ENCODE measurements around the gene FBF1.
"Not testable (repeated sequence)": the region's sequence is repeated elsewhere in the genome, so short reads cannot be mapped to it uniquely, and the experiment has no call there.

FBF1 gene, protein sequence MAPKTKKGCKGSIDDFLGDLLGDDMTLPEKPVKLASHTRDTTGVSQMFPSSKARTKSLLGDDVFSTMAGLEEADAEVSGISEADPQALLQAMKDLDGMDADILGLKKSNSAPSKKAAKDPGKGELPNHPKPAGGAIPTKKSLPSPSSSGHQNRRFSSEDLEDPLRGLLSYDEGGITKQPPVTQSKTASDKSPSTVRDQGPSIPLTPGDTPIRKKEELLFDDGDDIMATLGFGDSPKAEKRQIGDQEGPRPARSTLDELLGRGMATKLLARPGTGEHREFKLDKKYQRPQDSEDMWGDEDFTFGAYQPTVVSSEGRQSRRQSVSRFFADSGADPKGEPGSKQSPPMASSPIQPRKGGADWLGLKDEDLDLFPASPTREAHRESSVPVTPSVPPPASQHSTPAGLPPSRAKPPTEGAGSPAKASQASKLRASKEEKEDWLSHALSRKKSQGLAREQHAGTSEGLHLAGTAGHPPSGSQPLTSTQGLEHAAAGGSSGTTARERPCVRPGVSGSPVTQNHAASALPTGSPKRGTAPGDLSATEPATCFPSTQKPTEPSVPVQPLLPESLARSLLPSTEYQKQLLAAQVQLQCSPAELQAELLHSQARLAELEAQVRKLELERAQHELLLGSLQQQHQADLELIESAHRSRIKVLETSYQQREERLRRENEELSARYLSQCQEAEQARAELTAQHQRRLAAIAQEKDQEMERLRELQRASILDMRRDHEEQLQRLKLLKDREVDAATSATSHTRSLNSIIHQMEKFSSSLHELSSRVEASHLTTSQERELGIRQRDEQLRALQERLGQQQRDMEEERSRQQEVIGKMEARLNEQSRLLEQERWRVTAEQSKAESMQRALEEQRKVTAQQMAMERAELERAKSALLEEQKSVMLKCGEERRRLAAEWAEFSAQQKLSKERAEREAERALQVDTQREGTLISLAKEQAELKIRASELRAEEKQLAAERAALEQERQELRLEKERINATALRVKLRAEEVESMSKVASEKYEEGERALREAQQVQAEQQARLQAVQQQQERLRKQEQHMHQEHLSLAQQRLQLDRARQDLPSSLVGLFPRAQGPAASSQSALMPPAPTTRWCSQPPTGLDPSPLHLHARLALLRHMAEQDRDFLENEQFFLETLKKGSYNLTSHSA

DNA sequence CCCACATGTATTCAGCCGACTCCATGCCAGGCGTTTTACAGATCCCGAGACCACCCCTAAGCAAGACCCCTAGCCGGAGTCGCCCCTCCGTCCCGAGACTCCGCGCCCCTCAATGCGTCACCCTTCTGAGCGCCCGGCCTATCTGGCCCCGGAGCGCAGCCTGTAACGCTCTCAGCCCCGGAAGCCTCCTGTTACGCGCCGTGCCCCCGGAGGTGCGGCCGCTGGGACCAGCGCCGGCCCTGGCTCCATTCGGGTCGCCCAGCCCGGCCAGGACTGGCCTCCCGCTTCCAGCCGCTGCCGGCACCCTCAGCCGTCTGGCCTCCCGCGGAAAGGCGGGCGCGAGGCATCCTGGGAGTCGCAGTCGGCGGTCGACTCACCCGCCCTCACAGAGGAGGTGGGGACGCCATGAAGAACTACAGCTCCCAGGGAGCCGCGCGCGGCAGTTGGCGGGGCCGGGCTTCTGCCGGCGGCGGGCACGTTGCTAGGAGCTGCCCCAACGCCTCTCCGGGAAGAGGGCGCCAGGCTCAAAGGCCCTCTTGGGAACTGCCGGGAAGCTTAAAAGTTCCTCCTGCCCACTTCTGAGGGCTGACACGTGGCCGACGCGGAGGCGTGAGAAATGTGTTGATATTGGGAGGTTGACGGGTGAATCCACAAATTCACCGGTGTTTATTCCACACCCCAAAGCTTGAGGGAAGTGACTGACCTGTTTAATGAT is at the start of gene FBF1:
Gene FBF1, minus strand, starts transcription at position 316 of the 715 bp plus-strand sequence. CDS start 2,893 bp downstream, outside the sequence.
- peak; percentile 81 to 96 for DNase-seq

DNA sequence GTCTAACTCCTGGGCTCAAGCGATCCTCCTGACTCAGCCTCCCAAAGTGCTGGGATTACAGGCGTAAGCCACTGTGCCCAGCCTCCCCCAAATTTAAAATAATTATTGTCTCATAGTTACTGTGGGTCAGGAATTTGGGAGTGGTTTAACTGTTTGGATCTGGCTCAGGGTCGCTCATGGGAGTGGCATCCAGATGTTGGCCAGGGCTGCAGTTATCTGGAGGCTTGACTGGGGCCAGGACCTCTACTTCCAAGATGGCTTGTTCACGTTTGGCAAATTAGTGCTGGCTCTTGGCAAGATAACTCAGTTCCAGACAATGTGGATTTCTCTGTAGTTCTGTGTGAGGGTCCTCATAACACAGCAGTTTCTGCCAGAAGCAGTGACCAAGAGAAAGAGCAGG is 46.2 kb upstream of the FBF1 start:
- DNase-seq: no peak

DNA sequence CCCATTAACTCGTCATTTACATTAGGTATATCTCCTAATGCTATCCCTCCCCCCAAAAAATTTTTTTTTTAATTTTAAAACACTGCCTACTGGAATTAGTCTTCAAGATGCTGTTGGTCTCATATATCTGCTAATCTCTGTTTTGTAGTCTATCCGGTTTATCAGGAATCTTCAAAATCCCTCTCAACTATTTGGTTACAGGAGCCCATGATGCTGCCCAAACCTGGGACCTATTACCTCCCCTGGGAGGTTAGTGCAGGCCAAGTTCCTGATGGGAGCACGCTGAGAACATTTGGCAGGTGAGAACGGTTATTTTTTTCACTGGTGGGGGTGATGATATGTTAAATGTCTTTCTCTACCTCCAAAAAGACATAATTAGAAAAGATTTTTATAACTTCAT is 45.1 kb upstream of the FBF1 start:
- DNase-seq: no peak

DNA sequence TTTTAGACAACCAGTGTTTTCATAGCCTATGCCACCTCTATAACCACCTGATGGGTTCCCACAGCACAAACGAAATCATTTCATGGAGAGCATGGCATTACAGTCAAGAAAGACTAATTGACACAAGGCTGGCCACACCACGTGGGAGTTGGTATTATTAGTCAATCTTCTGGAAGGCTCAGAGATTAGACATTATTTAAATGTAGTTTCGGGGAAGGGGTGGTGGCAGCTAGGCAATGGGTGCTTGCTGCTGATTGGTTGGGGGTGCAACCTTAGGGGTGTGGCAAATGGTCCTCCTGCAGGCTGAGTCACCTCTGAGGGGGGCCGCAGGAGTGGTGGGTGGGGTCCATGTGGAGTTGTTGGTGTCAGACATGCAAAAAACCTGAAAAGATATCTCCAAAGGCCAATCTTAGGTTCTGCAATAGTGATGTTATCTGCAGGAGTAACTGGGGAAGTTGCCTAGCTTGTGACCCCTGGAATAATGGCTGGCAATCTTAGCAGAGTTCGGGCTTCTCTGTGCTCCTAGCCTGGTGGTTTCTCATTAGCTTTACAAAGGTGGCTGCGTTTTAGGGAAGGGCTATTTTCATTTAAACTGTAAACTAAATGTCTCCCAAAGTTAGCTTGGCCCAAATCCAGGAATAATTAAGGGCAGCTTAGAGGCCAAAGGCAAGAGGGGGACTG is 42.8 kb upstream of the FBF1 start:
- no peak for DNase-seq

DNA sequence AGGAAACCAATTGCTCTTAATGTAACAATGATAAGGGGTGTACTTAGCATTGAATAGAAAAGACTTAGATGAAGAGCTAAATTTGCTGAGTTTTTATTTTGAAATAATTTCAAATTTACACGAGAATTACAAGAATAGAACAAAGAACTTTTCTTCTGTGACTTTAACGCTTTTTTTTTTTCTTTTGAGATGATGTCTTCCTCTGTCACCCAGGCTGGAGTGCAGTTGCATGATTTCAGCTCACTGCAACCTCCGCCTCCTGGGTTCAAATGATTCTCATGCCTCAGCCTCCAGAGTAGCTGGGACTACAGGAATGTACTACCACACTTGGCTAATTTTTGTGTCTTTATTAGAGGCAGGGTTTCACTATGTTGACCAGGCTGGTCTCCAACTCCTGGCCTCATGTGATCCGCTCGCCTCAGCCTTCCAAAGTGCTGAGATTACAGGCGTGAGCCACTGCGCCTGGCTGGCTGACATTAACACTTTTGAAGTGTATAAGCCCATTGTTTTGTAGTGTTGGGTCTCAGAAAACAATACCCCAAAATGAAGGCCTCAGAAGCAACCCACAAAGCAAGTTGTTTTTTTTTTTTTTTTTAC is 40.3 kb upstream of the FBF1 start:
- no peak for DNase-seq

DNA sequence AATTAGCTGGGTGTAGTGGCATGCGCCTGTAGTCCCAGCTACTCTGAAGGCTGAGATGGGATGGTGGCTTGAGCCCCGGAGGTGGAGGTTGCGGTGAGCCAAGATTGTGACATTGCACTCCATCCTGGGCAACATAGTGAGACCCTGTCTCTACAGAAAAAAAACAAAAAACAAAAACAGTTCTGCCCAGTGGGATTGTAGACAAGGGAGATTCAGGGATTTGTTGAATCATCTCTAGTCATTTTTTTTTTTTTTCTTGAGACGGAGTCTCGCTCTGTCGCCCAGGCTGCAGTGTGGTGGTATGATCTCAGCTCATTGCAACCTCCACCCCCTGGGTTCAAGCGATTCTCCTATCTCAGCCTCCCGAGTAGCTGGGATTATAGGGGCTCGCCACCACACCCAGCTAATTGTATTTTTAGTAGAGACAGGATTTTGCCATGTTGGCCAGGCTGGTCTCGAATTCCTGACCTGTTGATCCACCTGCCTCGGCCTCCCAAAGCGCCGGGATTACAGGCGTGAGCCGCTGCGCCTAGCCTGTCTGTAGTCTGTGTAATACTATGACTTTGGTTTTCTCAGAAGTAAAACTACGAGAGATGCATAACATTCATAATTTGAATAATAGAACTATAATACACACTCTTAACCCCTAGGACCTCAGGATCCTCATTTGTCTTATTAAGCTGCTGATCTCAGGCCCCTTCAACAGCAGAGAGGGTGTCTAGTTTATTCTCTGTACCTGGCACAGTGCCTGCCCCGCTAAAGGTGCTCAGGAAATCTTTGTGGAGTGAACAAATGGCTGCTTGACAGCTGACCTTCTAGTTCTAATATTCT is 39.6 kb upstream of the FBF1 start:
- DNase-seq: no peak

DNA sequence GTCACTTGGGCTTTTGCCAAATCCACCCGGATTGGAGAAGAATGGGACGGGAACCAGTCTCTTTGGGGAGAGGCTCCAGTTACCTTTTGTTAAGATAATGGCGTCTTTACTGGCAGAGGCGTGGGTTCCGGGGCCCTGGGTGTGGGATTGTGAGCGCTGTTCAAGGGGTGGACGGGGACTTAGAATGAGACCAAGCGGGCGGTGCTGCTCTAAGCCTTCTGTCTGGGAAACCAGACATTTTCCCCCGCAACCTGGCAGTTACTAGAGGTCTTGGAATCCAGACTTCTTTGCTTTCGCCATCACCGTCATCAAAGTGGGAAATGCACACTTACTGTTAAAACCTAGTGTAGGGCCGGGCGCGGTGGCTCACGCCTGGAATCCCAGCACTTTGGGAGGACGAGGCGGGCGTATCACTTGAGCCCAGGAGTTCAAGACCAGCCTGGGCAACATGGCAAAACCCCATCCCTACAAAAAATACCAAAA is 38.9 kb upstream of the FBF1 start:
- no peak for DNase-seq

DNA sequence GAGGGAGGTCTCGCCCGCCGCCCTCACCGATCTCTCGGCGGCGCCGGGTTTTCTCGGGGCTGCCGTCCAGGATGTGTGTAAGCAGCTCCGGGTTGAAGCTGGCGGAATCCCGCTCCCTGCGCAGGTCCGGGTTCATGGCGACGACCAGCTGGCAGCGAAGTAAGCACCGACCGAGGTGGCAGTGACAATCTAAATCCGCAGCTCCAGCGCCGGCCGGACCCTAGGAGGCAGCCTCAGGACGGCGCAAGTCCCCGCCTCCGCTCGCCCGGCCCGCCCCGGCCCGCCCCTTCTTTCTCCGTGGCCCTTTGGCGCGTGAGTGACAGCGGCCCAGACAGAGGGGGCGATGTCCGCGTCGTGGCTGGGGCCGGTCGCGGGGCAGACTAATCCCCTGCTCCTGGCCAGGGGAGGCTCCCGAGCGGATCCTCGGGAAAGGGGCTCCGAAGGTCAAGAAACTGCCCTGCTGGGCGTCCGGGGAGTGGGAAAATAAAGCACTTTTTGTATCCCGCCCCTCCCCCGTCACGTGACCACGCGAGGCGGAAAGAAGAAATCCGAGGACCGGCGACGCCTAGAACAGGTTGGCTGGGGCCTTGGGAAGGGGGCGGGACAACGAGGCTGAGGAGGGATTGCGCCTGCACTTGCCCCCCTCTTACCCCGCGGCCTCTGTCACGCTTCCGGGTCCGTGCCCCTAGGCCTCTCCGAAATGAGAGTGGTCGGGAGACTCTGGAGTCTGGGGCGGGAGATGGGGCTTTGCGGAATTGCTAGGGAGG is 38.3 kb upstream of the FBF1 start, which contains the start of the genes ACOX1 and TEN1:
Gene ACOX1, minus strand, starts transcription at position 229 of the 767 bp plus-strand sequence. Its CDS starts 93 bp downstream, at position 136.
Gene TEN1, plus strand, starts transcription at position 303 of the 767 bp plus-strand sequence. CDS start 6,953 bp downstream, outside the sequence.
- DNase-seq: peak; percentile 96 to 97

DNA sequence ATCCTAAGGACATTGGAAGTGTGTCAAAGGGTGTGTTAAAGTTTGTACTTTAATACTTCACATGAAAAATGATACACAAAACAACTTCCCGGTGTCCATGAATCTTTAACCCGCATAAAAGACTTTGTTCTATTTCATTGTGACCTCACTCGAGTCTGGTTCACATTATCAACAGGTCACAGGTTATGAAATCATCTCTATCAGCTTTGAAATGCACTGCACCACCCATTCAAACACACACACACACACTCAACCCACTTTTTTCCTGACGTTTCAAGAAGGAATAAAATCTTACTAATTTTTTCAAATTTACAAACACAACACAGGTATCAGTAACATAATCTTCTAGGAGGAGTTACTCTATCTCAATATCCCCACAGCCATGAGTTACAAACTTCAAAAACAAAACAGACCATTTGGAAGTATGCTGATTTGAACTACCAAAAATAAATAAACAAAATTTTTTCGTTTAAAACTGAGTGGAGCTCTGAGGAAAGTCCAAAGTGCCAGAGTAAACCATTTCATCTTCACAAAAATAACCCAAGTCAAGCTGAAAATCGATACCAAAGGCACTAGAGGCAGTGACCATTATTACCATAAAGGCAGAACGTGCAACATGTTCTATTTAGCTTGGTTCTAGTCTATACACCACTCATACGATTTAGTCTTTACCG is 35.5 kb upstream of the FBF1 start:
- no peak for DNase-seq

DNA sequence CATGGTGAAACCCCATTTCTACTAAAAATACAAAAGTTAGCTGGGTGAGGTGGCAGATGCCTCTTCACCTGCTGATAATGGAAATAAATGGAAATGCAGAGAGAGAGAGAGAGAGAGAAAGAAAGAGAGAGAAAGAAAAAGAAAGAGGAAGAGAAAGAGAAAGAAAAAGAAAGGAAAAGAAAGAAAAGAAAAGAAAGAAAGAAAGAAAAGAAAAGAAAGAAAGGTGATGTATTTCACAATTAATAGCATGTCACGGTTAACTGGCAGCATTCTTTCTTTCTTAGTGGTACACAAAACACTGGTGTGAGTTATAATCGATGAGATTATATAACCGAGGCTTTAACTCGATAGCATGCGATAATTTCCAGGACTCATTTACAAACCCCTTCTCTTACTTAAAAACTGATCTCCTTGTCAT is 34.9 kb upstream of the FBF1 start:
- DNase-seq: no peak

DNA sequence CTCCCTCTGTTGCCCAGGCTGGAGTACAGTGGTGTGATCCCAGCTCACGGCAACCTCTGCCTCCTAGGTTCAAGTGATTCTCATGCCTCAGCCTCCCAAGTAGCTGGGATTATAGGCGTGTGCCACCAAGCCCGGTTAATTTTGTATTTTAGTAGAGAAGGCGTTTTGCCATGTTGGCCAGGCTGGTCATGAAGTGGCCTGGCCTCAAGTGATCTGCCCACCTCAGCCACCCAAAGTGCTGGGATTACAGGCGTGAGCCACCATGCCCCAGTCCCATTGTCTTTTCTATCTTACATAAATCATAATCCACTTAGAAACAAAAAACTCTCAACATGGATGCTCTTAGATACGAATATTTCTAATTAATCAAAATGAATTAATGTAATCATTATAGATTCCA is 34.3 kb upstream of the FBF1 start:
- DNase-seq: not testable (repeated sequence)

DNA sequence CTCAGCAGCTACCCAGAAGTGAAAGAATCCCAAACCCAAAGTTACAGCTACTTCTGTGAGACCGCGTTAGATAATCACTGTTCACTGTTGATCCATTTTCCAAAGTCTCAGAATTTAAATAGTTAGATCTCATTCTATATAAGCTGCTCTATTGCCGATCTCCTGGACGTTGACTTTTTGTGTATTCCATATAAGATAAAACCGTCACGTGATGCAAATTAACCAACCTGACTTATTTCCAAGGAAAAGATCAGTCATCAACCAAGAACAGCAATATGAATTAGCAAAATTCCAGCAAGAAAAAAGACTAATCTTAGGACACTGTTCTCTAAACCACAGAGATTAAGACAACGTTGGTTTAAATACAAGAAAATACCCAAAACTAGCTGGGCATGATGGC is 29.8 kb upstream of the FBF1 start:
- no peak for DNase-seq

DNA sequence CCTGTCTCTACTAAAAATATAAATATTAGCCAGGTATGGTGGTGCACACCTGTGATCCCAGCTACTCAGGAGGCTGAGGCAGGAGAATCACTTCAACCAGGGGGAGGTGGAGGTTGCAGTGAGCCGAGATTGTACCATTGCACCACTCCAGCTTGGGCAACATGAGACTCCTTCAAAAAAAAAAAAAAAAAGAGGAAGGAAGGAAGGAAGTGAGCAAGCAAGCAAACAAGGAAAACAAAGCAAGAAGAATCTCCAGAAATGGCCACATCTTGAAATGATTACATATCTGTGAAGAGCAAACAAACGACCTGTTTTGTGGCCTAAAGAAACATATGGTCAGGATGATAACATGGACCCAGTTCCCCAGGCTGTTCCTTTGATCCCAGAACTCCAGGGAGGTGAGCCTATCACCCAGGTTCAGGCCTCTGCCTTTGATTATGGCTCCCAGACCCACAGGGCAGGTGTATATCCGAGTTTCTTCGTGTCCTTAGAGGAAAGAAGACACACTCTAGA is 29.2 kb upstream of the FBF1 start:
- no peak for DNase-seq

DNA sequence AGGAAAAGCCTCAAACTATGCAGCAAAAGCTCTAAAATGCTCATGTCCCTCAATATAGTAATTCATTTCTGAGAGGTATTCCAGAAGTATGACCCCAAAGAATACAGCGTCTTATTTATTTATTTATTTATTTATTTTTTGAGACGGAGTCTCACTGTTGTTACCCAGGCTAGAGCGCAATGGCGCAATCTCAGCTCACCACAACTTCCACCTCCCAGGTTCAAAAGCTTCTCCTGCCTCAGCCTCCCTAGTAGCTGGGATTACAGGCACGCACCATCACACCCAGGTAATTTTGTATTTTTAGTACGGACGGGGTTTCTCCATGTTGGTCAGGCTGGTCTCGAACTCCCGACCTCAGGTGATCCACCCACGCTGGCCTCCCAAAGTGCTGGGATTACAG is 28.2 kb upstream of the FBF1 start:
- DNase-seq: not testable (repeated sequence)

DNA sequence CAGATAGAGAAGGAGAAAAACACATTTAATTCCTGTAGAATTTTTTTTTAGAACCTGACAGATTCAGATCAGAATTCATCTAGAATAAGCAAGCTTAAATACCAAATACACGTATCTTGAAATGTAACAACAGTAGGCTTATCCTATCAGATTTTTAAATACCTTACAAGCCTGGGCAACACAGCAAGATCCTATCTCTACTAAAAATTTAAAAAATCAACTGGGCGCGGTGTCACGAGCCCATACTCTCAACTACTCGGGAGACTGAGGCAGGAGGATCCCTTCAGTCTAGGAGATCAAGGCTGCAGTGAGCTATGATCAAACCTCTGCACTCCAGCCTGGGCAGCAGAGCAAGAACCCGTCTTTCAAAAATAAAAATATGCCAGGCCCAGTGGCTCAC is 24.6 kb upstream of the FBF1 start:
- no peak for DNase-seq

DNA sequence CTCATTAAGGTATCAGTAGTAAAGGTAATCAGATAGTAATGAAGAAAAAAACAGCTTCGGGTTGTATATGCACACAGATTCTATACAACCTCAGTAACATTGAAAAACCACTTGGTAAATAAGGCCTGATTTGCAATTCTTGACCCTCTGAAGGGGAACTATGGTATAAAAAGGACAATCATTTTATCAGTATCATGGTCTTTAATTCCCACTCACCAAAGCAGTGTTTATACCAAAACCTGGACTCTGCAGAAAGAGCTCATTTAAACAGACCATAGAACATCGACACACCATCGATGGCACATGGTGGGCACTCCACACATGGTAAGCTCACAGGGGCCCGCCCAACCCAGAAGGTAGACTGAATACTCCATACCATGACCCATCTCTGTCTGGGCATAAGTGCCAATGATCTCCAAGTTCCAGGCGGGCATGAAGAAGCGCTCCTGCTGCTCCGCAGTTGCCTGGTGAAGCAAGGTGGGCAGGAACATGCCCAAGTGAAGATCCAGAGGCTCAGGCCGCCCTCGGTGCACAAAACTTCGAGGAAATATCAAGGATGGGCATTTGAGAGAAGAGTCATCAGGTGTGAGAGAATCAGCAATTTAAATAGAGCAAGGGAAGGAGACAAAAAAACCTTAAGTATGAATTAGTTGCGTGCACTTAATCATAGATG is 19.1 kb upstream of the FBF1 start:
- DNase-seq: no peak

DNA sequence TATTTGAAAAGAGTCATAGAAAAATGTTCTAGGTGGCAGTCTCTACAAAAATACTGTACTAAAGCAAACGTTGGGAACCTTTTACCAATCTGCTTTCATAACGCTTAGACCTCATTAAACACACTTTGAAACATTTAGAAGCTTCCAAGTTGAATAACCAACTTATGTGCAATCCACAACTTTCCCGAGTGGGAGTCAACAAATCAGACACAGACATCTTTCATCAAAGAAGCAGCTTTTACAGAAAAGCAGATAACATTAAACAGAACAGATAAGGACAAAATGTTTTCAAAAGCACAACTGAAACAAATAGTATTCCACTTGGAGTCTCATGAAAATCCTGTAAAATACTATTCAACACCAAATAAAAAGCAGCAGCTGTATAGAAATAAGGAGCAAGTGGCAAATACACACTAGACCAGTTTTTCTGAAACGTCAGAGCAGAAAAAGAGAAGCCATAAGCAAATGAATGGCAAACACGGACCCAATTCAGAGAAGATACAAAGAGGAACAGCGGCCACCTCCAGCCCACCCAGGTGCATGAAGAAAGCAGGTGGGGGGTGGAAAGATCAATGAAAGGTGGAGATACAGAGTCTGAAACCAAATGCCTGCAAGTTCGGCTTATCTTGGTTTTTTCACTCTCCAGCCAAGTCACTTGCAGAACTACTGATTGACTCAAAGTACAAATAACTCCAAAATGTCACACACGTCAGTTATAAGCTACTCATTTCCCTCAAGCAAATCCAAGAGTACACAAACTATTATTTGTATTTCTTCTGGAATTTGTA is 18.4 kb upstream of the FBF1 start:
- DNase-seq: no peak

Data from NCI-H446 (cell line).